IMR-90 (cell line): ENCODE results near the gene TMEM129.

Experiments used
- BHLHE40 ChIP-seq: fragments of 150-350 bp; IDR thresholded peaks from 2 replicates; pipeline ENCODE4 v1.6.1; 2016; ENCODE audit warnings: mild to moderate bottlenecking, low read depth, low read length
- CEBPB ChIP-seq: IDR thresholded peaks from 2 replicates; pipeline ENCODE4 v1.6.1; 2012; ENCODE audit warnings: low read depth, low read length, improper control_type of control experiment
- CTCF ChIP-seq: conservative IDR thresholded peaks from 2 replicates; pipeline ENCODE4 v1.5.1; 2012; ENCODE audit warnings: mild to moderate bottlenecking, low read depth, low read length, improper control_type of control experiment
- FOS ChIP-seq: fragments of 150-350 bp; IDR thresholded peaks from 2 replicates; pipeline ENCODE4 v1.6.1; 2016; ENCODE audit warnings: low read depth, low read length
- MXI1 ChIP-seq: IDR thresholded peaks from 2 replicates; pipeline ENCODE4 v1.6.1; 2012; ENCODE audit warnings: low read depth, mild to moderate bottlenecking, low read length, moderate library complexity, borderline replicate concordance
- POLR2A ChIP-seq: IDR thresholded peaks from 2 replicates; pipeline ENCODE4 v1.6.1; 2012; ENCODE audit warnings: mild to moderate bottlenecking, low read depth, low read length
- RAD21 ChIP-seq: IDR thresholded peaks from 2 replicates; pipeline ENCODE4 v1.6.1; 2012; ENCODE audit warnings: low read length, improper control_type of control experiment
- RCOR1 ChIP-seq: IDR thresholded peaks from 2 replicates; pipeline ENCODE4 v1.6.1; 2012; ENCODE audit warnings: mild to moderate bottlenecking, low read length, improper control_type of control experiment; ENCODE audit not compliant: insufficient replicate concordance
- RFX5 ChIP-seq: IDR thresholded peaks from 2 replicates; pipeline ENCODE4 v1.8.0; 2012; ENCODE audit warnings: low read depth, mild to moderate bottlenecking, low read length, moderate library complexity
- SMC3 ChIP-seq: fragments of 150-350 bp; IDR thresholded peaks from 2 replicates; pipeline ENCODE4 v1.6.1; 2016; ENCODE audit warnings: low read depth, mild to moderate bottlenecking, antibody characterized with exemption, low read length, moderate library complexity
- USF2 ChIP-seq: fragments of 150-350 bp; IDR thresholded peaks from 2 replicates; pipeline ENCODE4 v1.6.1; 2017; ENCODE audit warnings: mild to moderate bottlenecking, antibody characterized with exemption, low read length, low read depth

DNA sequence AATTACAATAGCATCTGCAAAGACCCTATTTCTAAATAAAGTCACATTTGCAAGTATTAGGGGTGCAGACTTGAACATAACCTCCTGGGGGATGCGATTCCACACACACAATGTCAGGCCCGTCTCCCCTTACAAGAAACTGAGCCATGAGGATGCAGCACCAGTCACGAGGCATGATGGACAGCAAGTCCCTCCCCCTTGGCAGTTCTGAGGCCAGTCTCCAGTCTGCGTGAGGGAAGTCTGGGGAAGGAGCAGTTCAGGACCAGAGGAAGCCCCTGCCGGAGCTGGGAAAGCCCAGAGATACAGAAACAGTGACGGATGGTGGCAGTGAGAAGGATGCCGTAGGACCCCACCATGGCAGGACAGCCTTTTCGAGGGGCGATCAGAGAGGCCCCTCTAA is 46.4 kb downstream of the TMEM129 start:
- TF ChIP-seq CTCF = no peak
- TF ChIP-seq POLR2A = no peak
- TF ChIP-seq RAD21 = no peak
- no peak for TF ChIP-seq BHLHE40
- no peak for TF ChIP-seq FOS
- TF ChIP-seq RCOR1 = no peak
- no peak for TF ChIP-seq MXI1
- TF ChIP-seq CEBPB = no peak
- TF ChIP-seq RFX5 = no peak
- no peak for TF ChIP-seq SMC3
- no peak for TF ChIP-seq USF2
